Endothelial cell (in vitro differentiated cells): Measurements from ENCODE around the gene NR4A3. TPM values are rescaled to one million over a fixed set of nuclear protein-coding genes. Genes with fewer than 3 reads are reported as not detected.
A peak's percentile ranks its signal among the peaks of the same experiment; 100 is the strongest.

Experiments
- DNase-seq: peaks from one replicate; pipeline ENCODE4 v3.0.0; 2021; ENCODE audit warnings: low spot score
- H3K27ac Mint-ChIP-seq: one replicate; pipeline ENCODE4 v1.8.0; 2021; ENCODE audit warnings: mixed read lengths, inconsistent platforms; ENCODE audit not compliant: unreplicated experiment
- H3K27me3 Mint-ChIP-seq: one replicate; pipeline ENCODE4 v1.8.0; 2021; ENCODE audit warnings: mild to moderate bottlenecking, moderate library complexity, mixed read lengths, inconsistent platforms; ENCODE audit not compliant: unreplicated experiment
- H3K36me3 Mint-ChIP-seq: one replicate; pipeline ENCODE4 v1.8.0; 2021; ENCODE audit warnings: mild to moderate bottlenecking, low read depth, mixed read lengths, inconsistent platforms; ENCODE audit not compliant: unreplicated experiment
- H3K4me1 Mint-ChIP-seq: one replicate; pipeline ENCODE4 v1.8.0; 2021; ENCODE audit warnings: mild to moderate bottlenecking, mixed read lengths, inconsistent platforms; ENCODE audit not compliant: unreplicated experiment
- H3K4me3 Mint-ChIP-seq: one replicate; pipeline ENCODE4 v1.8.0; 2021; ENCODE audit warnings: mild to moderate bottlenecking, mixed read lengths, inconsistent platforms; ENCODE audit not compliant: unreplicated experiment
- H3K9me3 Mint-ChIP-seq: one replicate; pipeline ENCODE4 v1.8.0; 2021; ENCODE audit warnings: mixed read lengths, inconsistent platforms; ENCODE audit not compliant: unreplicated experiment
- CTCF ChIP-seq: fragments of 200-600 bp; sonication (generic); IDR thresholded peaks from one replicate; pipeline ENCODE4 v1.5.0; 2021; ENCODE audit warnings: antibody characterized with exemption; ENCODE audit not compliant: unreplicated experiment
- total RNA-seq: library from RNA; stranded (reverse); fragmentation: NEBNext Ultra II Directional; extraction: Animal tissue kit (Norgen Biotek cat#: 25700); gene quantifications from one replicate; pipeline ENCODE4 v1.2.1, GENCODE V29; 2021; ENCODE audit not compliant: unreplicated experiment

The NR4A3 gene
- total RNA-seq, 1 donor from 2014 or later, result 0.18 TPM

- no peak overlapping the region for H3K27ac Mint-ChIP-seq
- H3K4me3 Mint-ChIP-seq, result no peak overlapping the region
- no peaks in the 10 kb centered on the region for H3K36me3 Mint-ChIP-seq
- H3K27me3 Mint-ChIP-seq, result no peaks in the 10 kb centered on the region
- no peaks in the 10 kb centered on the region for H3K9me3 Mint-ChIP-seq
- no peak for TF ChIP-seq CTCF
- no peaks in the 10 kb centered on the region for H3K4me1 Mint-ChIP-seq
- DNase-seq, result no peak
These were observed 57.0 kb downstream of the NR4A3 start for GRCh38 chr9:99878651-99879050.

GRCh38 chr9:99881769-99882168 lies 60.1 kb downstream of the NR4A3 start:
- Mint-ChIP-seq H3K9me3 (no peaks in the 10 kb centered on the region), H3K27me3 (no peaks in the 10 kb centered on the region)
- TF ChIP-seq CTCF, result no peak

GRCh38 chr9:99885747-99886146 lies 64.1 kb downstream of the NR4A3 start:
- no peak overlapping the region for H3K27ac Mint-ChIP-seq
- no peak overlapping the region for H3K4me3 Mint-ChIP-seq
- no peak for TF ChIP-seq CTCF
- no peaks in the 10 kb centered on the region for H3K27me3 Mint-ChIP-seq
- H3K36me3 Mint-ChIP-seq, result no peaks in the 10 kb centered on the region
- H3K4me1 Mint-ChIP-seq, result no peaks in the 10 kb centered on the region
- H3K9me3 Mint-ChIP-seq, result no peaks in the 10 kb centered on the region
- DNase-seq, result no peak

More at GRCh38 chr9:99881769-99882168, 60.1 kb downstream of the NR4A3 start:
- no peaks in the 10 kb centered on the region for H3K36me3 Mint-ChIP-seq
- H3K4me1 Mint-ChIP-seq, result no peaks in the 10 kb centered on the region
- no peak overlapping the region for H3K4me3 Mint-ChIP-seq
- DNase-seq, result no peak
- H3K27ac Mint-ChIP-seq, result no peak overlapping the region

- no peak overlapping the region for H3K27ac Mint-ChIP-seq
- no peaks in the 10 kb centered on the region for H3K27me3 Mint-ChIP-seq
- no peaks in the 10 kb centered on the region for H3K9me3 Mint-ChIP-seq
- no peak for DNase-seq
- H3K36me3 Mint-ChIP-seq, result no peaks in the 10 kb centered on the region
- TF ChIP-seq CTCF, result no peak
- no peak overlapping the region for H3K4me3 Mint-ChIP-seq
- H3K4me1 Mint-ChIP-seq, result no peaks in the 10 kb centered on the region
These were observed 67.4 kb downstream of the NR4A3 start for GRCh38 chr9:99889120-99889519.

GRCh38 chr9:99894826-99895225 lies 73.1 kb downstream of the NR4A3 start:
- H3K27ac Mint-ChIP-seq, result no peak overlapping the region
- H3K27me3 Mint-ChIP-seq, result no peaks in the 10 kb centered on the region
- peaks cover 5% of the 10 kb centered on the region for H3K4me1 Mint-ChIP-seq
- H3K9me3 Mint-ChIP-seq, result no peaks in the 10 kb centered on the region
- no peak for TF ChIP-seq CTCF
- H3K4me3 Mint-ChIP-seq, result peak overlapping the region; percentile 65
- DNase-seq, result no peak
- H3K36me3 Mint-ChIP-seq, result no peaks in the 10 kb centered on the region
